Left lung (tissue), 10 donors: Measurements from ENCODE around the gene TSNAX. TPM values are rescaled to one million over a fixed set of nuclear protein-coding genes. Genes with fewer than 3 reads are reported as not detected.

Source experiments
- ATAC-seq: fragments of 200-7000 bp; cut with Tn5 transposase; one replicate; pipeline ENCODE4 v1.9.1; 2020; ENCODE audit warnings: moderate library complexity
- DNase-seq, 4 donors: peaks; one replicate each; pipeline ENCODE4 v3.0.0-alpha.2; 2013 to 2020
- H3K27ac ChIP-seq, 2 donors: fragments of 200-600 bp; sonication (generic) in 1 of 2; one replicate each; pipeline versions ENCODE4 v1.5.0 to v1.8.0; 2020 to 2021
- H3K27me3 ChIP-seq, 2 donors: fragments of 200-600 bp; sonication (generic) in 1 of 2; one replicate each; pipeline versions ENCODE4 v1.5.0 to v1.8.0; 2020 to 2021
- H3K36me3 ChIP-seq, 2 donors: fragments of 200-600 bp; sonication (generic) in 1 of 2; one replicate each; pipeline versions ENCODE4 v1.5.0 to v1.8.0; 2020 to 2021
- H3K4me1 ChIP-seq, 2 donors: fragments of 200-600 bp; one replicate each; pipeline ENCODE4 v1.8.0; 2021
- H3K4me3 ChIP-seq, 2 donors: fragments of 200-600 bp; sonication (generic) in 1 of 2; one replicate each; pipeline versions ENCODE4 v1.5.0 to v1.8.0; 2020 to 2021; ENCODE audit warnings: mild to moderate bottlenecking in 1 of 2
- H3K9me3 ChIP-seq, 2 donors: fragments of 200-600 bp; sonication (generic) in 1 of 2; one replicate each; pipeline versions ENCODE4 v1.5.0 to v1.8.0; 2020 to 2021
- CTCF ChIP-seq, 2 donors: fragments of 200-600 bp; sonication (generic) in 1 of 2; IDR thresholded peaks; one replicate each; pipeline versions ENCODE4 v1.5.0 to v1.8.0; 2021; ENCODE audit warnings: antibody characterized with exemption in 2 of 2
- intact Hi-C, 2 donors: fragments of 100-400 bp; cut with DNase I; formaldehyde crosslinking; loops; one replicate each; pipeline versions ENCODE4 v1.11.2 to v1.14.2; 2022
- polyA plus RNA-seq, 6 donors: library from polyadenylated mRNA; unstranded; fragments of 120-200 nt; gene quantifications; one replicate each; pipeline ENCODE4 v1.2.1, GENCODE V29; 2013; ENCODE audit not compliant: insufficient read length in 6 of 6
- total RNA-seq, 2 donors: library from RNA; stranded (reverse); fragmentation: NEBNext Ultra II Directional; extraction: Animal tissue kit (Norgen Biotek cat#: 25700); gene quantifications; one replicate each; pipeline ENCODE4 v1.2.1, GENCODE V29; 2021
- donor health status: DM: no; HTN: yes; CAD: no.
- donor health status: DM: no; HTN: no; CAD: no.

The TSNAX gene
- total and polyA plus RNA-seq, 8 donors: 29.1 to 63.7 (median 52.0) TPM

GRCh38 chr1:231605149-231606100 lies 77.0 kb downstream of the TSNAX start:
- no peak overlapping the region for H3K4me3 ChIP-seq
- no peaks in the 10 kb centered on the region for H3K9me3 ChIP-seq
- no peak for DNase-seq
- no peak for TF ChIP-seq CTCF (IDR thresholded peaks at IDR 0.05)
- H3K27me3 ChIP-seq: no peaks in the 10 kb centered on the region
- H3K36me3 ChIP-seq: no peaks in the 10 kb centered on the region
- H3K4me1 ChIP-seq: peaks cover 0 to 23% of the 10 kb centered on the region in 2 donors
- intact Hi-C loops: loop anchor here in 1 of 2 donors (10.0 kb wide), 1 partner anchor 681 kb away; no protein-coding TSS in a partner anchor
- H3K27ac ChIP-seq: no peak overlapping the region
- ATAC-seq: no peak

GRCh38 chr1:231606712-231607111 lies 78.2 kb downstream of the TSNAX start:
- Histone ChIP-seq H3K36me3 (no peaks in the 10 kb centered on the region), H3K9me3 (no peaks in the 10 kb centered on the region), H3K27me3 (no peaks in the 10 kb centered on the region), H3K27ac (no peak overlapping the region), H3K4me3 (no peak overlapping the region), H3K4me1 (peaks cover 0 to 25% of the 10 kb centered on the region in 2 donors)
- DNase-seq (no peak), ATAC-seq (no peak)
- no peak for TF ChIP-seq CTCF (IDR thresholded peaks at IDR 0.05)
- intact Hi-C loops: loop anchor here in 1 of 2 donors (10.0 kb wide), 1 partner anchor 682 kb away; no protein-coding TSS in a partner anchor

GRCh38 chr1:231610388-231610787 lies 81.9 kb downstream of the TSNAX start:
- Histone ChIP-seq H3K4me1 (peaks cover 0 to 38% of the 10 kb centered on the region in 2 donors), H3K27ac (no peak overlapping the region), H3K4me3 (no peak overlapping the region), H3K36me3 (no peaks in the 10 kb centered on the region), H3K9me3 (no peaks in the 10 kb centered on the region), H3K27me3 (no peaks in the 10 kb centered on the region)
- intact Hi-C loops: no loop called here
- no peak for TF ChIP-seq CTCF (IDR thresholded peaks at IDR 0.05)
- DNase-seq (peak in 1 of 4 donors; percentile 35), ATAC-seq (peak; percentile 39)

- no peak for TF ChIP-seq CTCF (IDR thresholded peaks at IDR 0.05)
- ATAC-seq: no peak
- Histone ChIP-seq H3K9me3 (no peaks in the 10 kb centered on the region), H3K27ac (no peak overlapping the region), H3K4me3 (no peak overlapping the region), H3K27me3 (no peaks in the 10 kb centered on the region), H3K4me1 (peaks cover 0 to 38% of the 10 kb centered on the region in 2 donors), H3K36me3 (no peaks in the 10 kb centered on the region)
- no peak for DNase-seq
- intact Hi-C loops: no loop called here
Observed at GRCh38 chr1:231611111-231611510, 82.6 kb downstream of the TSNAX start.

GRCh38 chr1:231611851-231612250 lies 83.4 kb downstream of the TSNAX start:
- no peak for TF ChIP-seq CTCF (IDR thresholded peaks at IDR 0.05)

More at GRCh38 chr1:231611851-231612250, 83.4 kb downstream of the TSNAX start:
- intact Hi-C loops: no loop called here
- no peak overlapping the region for H3K4me3 ChIP-seq
- no peaks in the 10 kb centered on the region for H3K27me3 ChIP-seq
- DNase-seq: no peak
- H3K36me3 ChIP-seq: no peaks in the 10 kb centered on the region
- no peak for ATAC-seq
- H3K9me3 ChIP-seq: no peaks in the 10 kb centered on the region
- H3K27ac ChIP-seq: peak overlapping the region in 1 of 2 donors; percentile 84
- H3K4me1 ChIP-seq: peaks cover 0 to 38% of the 10 kb centered on the region in 2 donors
